Hepatocyte (in vitro differentiated cells): ENCODE measurements around the gene KCP. TPM values are rescaled to one million over a fixed set of nuclear protein-coding genes. Genes with fewer than 3 reads are reported as not detected.

ENCODE experiments used
- DNase-seq: peaks from one replicate; pipeline ENCODE4 v3.0.0-alpha.2; 2016; ENCODE audit warnings: low spot score
- H2AFZ ChIP-seq: fragments of 200-600 bp; sonication (generic); 2 replicates; pipeline ENCODE4 v1.6.0; 2016; ENCODE audit warnings: antibody characterized with exemption, mild to moderate bottlenecking
- H3K27ac ChIP-seq: fragments of 200-600 bp; sonication (generic); 2 replicates; pipeline ENCODE4 v1.5.1; 2016; ENCODE audit warnings: mild to moderate bottlenecking
- H3K27me3 ChIP-seq: fragments of 200-600 bp; sonication (generic); 2 replicates; pipeline ENCODE4 v1.6.1; 2016
- H3K36me3 ChIP-seq: fragments of 200-600 bp; sonication (generic); replicated peaks from 2 replicates; pipeline ENCODE4 v1.5.1; 2016; ENCODE audit warnings: low read depth; ENCODE audit not compliant: insufficient read depth
- H3K4me1 ChIP-seq: fragments of 200-600 bp; sonication (generic); 2 replicates; pipeline ENCODE4 v1.5.1; 2016; ENCODE audit warnings: mild to moderate bottlenecking, moderate library complexity; ENCODE audit not compliant: insufficient read depth
- H3K4me2 ChIP-seq: fragments of 200-600 bp; sonication (generic); 2 replicates; pipeline ENCODE4 v1.6.0; 2016
- H3K4me3 ChIP-seq: fragments of 200-600 bp; sonication (generic); 2 replicates; pipeline ENCODE4 v1.5.1; 2016; ENCODE audit warnings: mild to moderate bottlenecking
- H3K79me2 ChIP-seq: fragments of 200-600 bp; sonication (generic); 2 replicates; pipeline ENCODE4 v1.6.0; 2017; ENCODE audit warnings: mild to moderate bottlenecking
- H3K9me2 ChIP-seq: fragments of 200-600 bp; sonication (generic); replicated peaks from 2 replicates; pipeline ENCODE4 v1.6.0; 2017; ENCODE audit warnings: mild to moderate bottlenecking; ENCODE audit not compliant: insufficient read depth
- H3K9me3 ChIP-seq: fragments of 200-600 bp; sonication (generic); 2 replicates; pipeline ENCODE4 v1.5.1; 2016; ENCODE audit warnings: low read depth, mild to moderate bottlenecking
- H4K20me1 ChIP-seq: fragments of 200-600 bp; sonication (generic); 2 replicates; pipeline ENCODE4 v1.6.0; 2016; ENCODE audit warnings: mild to moderate bottlenecking; ENCODE audit not compliant: insufficient read depth, poor library complexity, severe bottlenecking
- CTCF ChIP-seq: fragments of 200-600 bp; sonication (generic); IDR thresholded peaks from 2 replicates; pipeline ENCODE4 v1.5.1; 2016; ENCODE audit warnings: antibody characterized with exemption, mild to moderate bottlenecking; ENCODE audit not compliant: poor library complexity
- EZH2 ChIP-seq: fragments of 200-600 bp; sonication (generic); IDR thresholded peaks from 2 replicates; pipeline ENCODE4 v1.6.1; 2016; ENCODE audit warnings: antibody characterized with exemption, mild to moderate bottlenecking, borderline replicate concordance
- EZH2phosphoT487 ChIP-seq: fragments of 200-600 bp; sonication (generic); IDR thresholded peaks from one replicate; pipeline ENCODE4 v1.6.1; 2018; ENCODE audit warnings: antibody characterized with exemption, mild to moderate bottlenecking, low read depth, moderate library complexity; ENCODE audit not compliant: unreplicated experiment, severe bottlenecking
- WGBS: methylation state at CpG from one replicate; pipeline ENCODE4 v1.1.6; 2016; ENCODE audit warnings: low lambda C conversion rate; ENCODE audit errors: missing lambda C conversion rate; 5-methylcytosine and 5-hydroxymethylcytosine counted together
- polyA plus RNA-seq: library from polyadenylated mRNA; unstranded; fragments of >200 nt; fragmentation: Nextera tagmentation; extraction: Ambion mirVana; gene quantifications from 2 replicates; pipeline ENCODE4 v1.2.1, GENCODE V29; 2016
- total RNA-seq: library from RNA; depleted of rRNA; stranded (reverse); fragments of >200 nt; gene quantifications from 2 replicates; pipeline ENCODE4 v1.2.3, GENCODE V29; 2014

Gene KCP
- total and polyA plus RNA-seq, 2 experiments from 2014 or later = 0.40 to 2.4 TPM

- Histone ChIP-seq H3K9me3 (no peaks in the 10 kb centered on the region), H3K9me2 (no peaks in the 10 kb centered on the region), H3K27ac (peak within 1 kb of the TSS; percentile 93), H3K4me2 (peak within 1 kb of the TSS; percentile 95), H3K36me3 (no peaks in the 10 kb centered on the region), H3K4me3 (peak within 1 kb of the TSS; percentile 66), H3K4me1 (peaks cover 63% of the 10 kb centered on the region), H4K20me1 (no peaks in the 10 kb centered on the region), H3K79me2 (peaks cover 2% of the 10 kb centered on the region), H2AFZ (peak within 1 kb of the TSS; percentile 62), H3K27me3 (peaks cover 6% of the 10 kb centered on the region)
- 2% methylated on average over 44 of the region's 109 CpGs for WGBS
- peak; percentile 87 for DNase-seq
- TF ChIP-seq EZH2phosphoT487 = no peak
Measured at GRCh38 chr7:128830231-128831177, 80.0 kb downstream of the KCP start, which contains the start of gene FLNC. Gene FLNC (plus strand): TSS chr7:128830406. CDS start chr7:128830638, 232 bp downstream.

GRCh38 chr7:128829391-128830166 lies 80.9 kb downstream of the KCP start:
- WGBS = 24% methylated on average over 11 of the region's 13 CpGs
- no peak overlapping the region for H2AFZ ChIP-seq
- H3K36me3 ChIP-seq = no peaks in the 10 kb centered on the region
- no peaks in the 10 kb centered on the region for H3K9me3 ChIP-seq
- peaks cover 6% of the 10 kb centered on the region for H3K27me3 ChIP-seq
- TF ChIP-seq EZH2phosphoT487 (no peak), EZH2 (no peak), CTCF (no peak)
- peak overlapping the region; percentile 80 for H3K27ac ChIP-seq
- peak overlapping the region; percentile 95 for H3K4me2 ChIP-seq
- H3K4me3 ChIP-seq = no peak overlapping the region
- H4K20me1 ChIP-seq = no peaks in the 10 kb centered on the region
- no peaks in the 10 kb centered on the region for H3K9me2 ChIP-seq
- peaks cover 63% of the 10 kb centered on the region for H3K4me1 ChIP-seq
- DNase-seq = peak; percentile 63
- H3K79me2 ChIP-seq = peaks cover 2% of the 10 kb centered on the region

- Histone ChIP-seq H3K4me2 (peak overlapping the region; percentile 45), H3K4me3 (no peak overlapping the region), H4K20me1 (no peaks in the 10 kb centered on the region), H3K27ac (peak overlapping the region; percentile 89), H3K9me2 (no peaks in the 10 kb centered on the region), H3K4me1 (peaks cover 50% of the 10 kb centered on the region), H3K79me2 (peaks cover 2% of the 10 kb centered on the region), H3K27me3 (peaks cover 6% of the 10 kb centered on the region), H3K36me3 (no peaks in the 10 kb centered on the region), H3K9me3 (no peaks in the 10 kb centered on the region), H2AFZ (no peak overlapping the region)
- 32% methylated on average over 10 of the region's 10 CpGs for WGBS
- peak; percentile 82 for DNase-seq
- TF ChIP-seq EZH2 (no peak), CTCF (no peak), EZH2phosphoT487 (no peak)
Measured at GRCh38 chr7:128827971-128828711, 82.4 kb downstream of the KCP start.
